OCI-LY7 (cell line): Measurements from ENCODE around the gene DHFR. TPM values are rescaled to one million over a fixed set of nuclear protein-coding genes. Genes with fewer than 3 reads are reported as not detected.
"Not testable (repeated sequence)": the region's sequence is repeated elsewhere in the genome, so short reads cannot be mapped to it uniquely, and the experiment has no call there.

Experiments
- BruUV-seq: library from RNA; stranded (reverse); fragments of 400-500 nt; replicated peaks from 2 replicates; lab custom pipeline; 2021; lab: Mats Ljungman, UMichigan
- CTCF ChIA-PET: fragments of 300-600 bp; sonication (Branson Sonifier 250); formaldehyde crosslinking; loops from one replicate; lab custom pipeline; 2022; ENCODE audit warnings: antibody characterized with exemption; ENCODE audit not compliant: unreplicated experiment; lab: Charles Lee
- POLR2A ChIA-PET: fragments of 300-600 bp; sonication (Branson Sonifier 250); formaldehyde crosslinking; loops from one replicate; lab custom pipeline; 2022; ENCODE audit warnings: antibody characterized with exemption; lab: Charles Lee
- DNase-seq: peaks from one replicate; pipeline ENCODE4 v3.0.0-alpha.2; 2015; ENCODE audit warnings: low spot score
- H2AFZ ChIP-seq: fragments of 200-600 bp; sonication (generic), shearing (Covaris generic); 2 replicates; pipeline ENCODE4 v1.6.1; 2014; ENCODE audit warnings: mild to moderate bottlenecking, antibody characterized with exemption, low read length, moderate library complexity
- H3K27ac ChIP-seq: fragments of 200-600 bp; sonication (generic); 2 replicates; pipeline ENCODE4 v1.5.1; 2014; ENCODE audit warnings: mixed run types, low read depth, mild to moderate bottlenecking, moderate library complexity, low read length, inconsistent platforms; ENCODE audit not compliant: poor library complexity, severe bottlenecking
- H3K36me3 ChIP-seq: fragments of 200-600 bp; sonication (generic); 2 replicates; pipeline ENCODE4 v1.6.1; 2014; ENCODE audit warnings: mild to moderate bottlenecking, antibody characterized with exemption, low read length, moderate library complexity, mixed read lengths; ENCODE audit not compliant: insufficient read depth
- H3K4me1 ChIP-seq: fragments of 200-600 bp; sonication (generic); 2 replicates; pipeline ENCODE4 v1.5.1; 2014; ENCODE audit warnings: mild to moderate bottlenecking, low read length; ENCODE audit not compliant: insufficient read depth, poor library complexity, severe bottlenecking
- H3K4me2 ChIP-seq: fragments of 200-600 bp; sonication (generic); 2 replicates; pipeline ENCODE4 v1.6.1; 2014; ENCODE audit warnings: mild to moderate bottlenecking, low read length
- H3K4me3 ChIP-seq: fragments of 200-600 bp; sonication (generic); 2 replicates; pipeline ENCODE4 v1.5.1; 2014; ENCODE audit warnings: mild to moderate bottlenecking, low read depth, low read length; ENCODE audit not compliant: poor library complexity, severe bottlenecking
- H3K79me2 ChIP-seq: fragments of 200-600 bp; sonication (generic); 2 replicates; pipeline ENCODE4 v1.6.1; 2016; ENCODE audit warnings: low read depth, mild to moderate bottlenecking, low read length, moderate library complexity, mixed read lengths; ENCODE audit not compliant: insufficient read depth
- H3K9me2 ChIP-seq: fragments of 200-600 bp; sonication (generic); 2 replicates; pipeline ENCODE4 v1.6.1; 2016; ENCODE audit warnings: mild to moderate bottlenecking, low read length, mixed read lengths; ENCODE audit not compliant: insufficient read depth
- H3K9me3 ChIP-seq: fragments of 200-600 bp; sonication (generic); 2 replicates; pipeline ENCODE4 v1.6.1; 2014; ENCODE audit warnings: mild to moderate bottlenecking, mixed run types, low read length, mixed read lengths
- H4K20me1 ChIP-seq: fragments of 200-600 bp; sonication (generic); 2 replicates; pipeline ENCODE4 v1.6.1; 2014; ENCODE audit warnings: mild to moderate bottlenecking, antibody characterized with exemption, low read length, moderate library complexity, mixed read lengths; ENCODE audit not compliant: insufficient read depth
- CTCF ChIP-seq: fragments of 200-600 bp; sonication (generic); conservative IDR thresholded peaks from 2 replicates; pipeline ENCODE4 v1.5.1; 2014; ENCODE audit warnings: mild to moderate bottlenecking, antibody characterized with exemption, low read length, moderate library complexity, mixed read lengths
- EZH2phosphoT487 ChIP-seq: fragments of 200-600 bp; sonication (generic); IDR thresholded peaks from 2 replicates; pipeline ENCODE4 v1.6.1; 2018; ENCODE audit warnings: low read depth, borderline replicate concordance, mild to moderate bottlenecking, mixed run types, antibody characterized with exemption, low read length, moderate library complexity, mixed read lengths
- intact Hi-C: fragments of 100-400 bp; cut with micrococcal nuclease; formaldehyde crosslinking; loops from one replicate; pipeline ENCODE4 v1.10.0; 2022; ENCODE audit not compliant: unreplicated experiment
- total RNA-seq, 2 experiments: library from RNA; depleted of rRNA in 1 of 2; stranded (reverse); fragments of >200 nt in 1 of 2; shearing (Covaris generic) in 1 of 2; gene quantifications; 2 replicates each; pipeline ENCODE4 v1.2.3, GENCODE V29; 2014 to 2022

DHFR gene
- total RNA-seq, 2 experiments from 2014 or later, result 115 to 164 TPM

DNA sequence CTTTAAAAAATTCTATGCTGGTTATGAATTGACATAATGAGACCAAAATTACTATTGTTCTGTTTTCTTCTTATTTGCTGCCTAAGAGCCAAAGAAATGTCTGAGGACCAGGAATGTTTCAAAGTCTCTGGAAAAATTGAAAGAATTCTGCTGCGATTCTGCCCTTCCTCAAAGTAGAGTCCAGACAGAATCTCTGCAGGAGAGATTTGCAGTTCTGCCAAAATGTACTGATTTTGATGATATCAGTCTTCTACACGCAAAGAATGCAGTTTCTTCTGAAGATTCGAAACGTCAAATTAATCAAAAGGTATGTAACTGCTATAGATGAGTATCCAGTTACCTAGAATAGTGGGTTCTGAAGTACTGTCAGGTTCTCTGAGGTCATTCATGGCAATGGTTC, 10.3 kb upstream of the DHFR start:
- intact Hi-C loops, result no loop called here
- Histone ChIP-seq H3K9me3 (peaks cover 7% of the 10 kb centered on the region; the same call in 1 of the 2 replicates), H3K4me3 (no peak overlapping the region), H3K36me3 (peaks cover 98% of the 10 kb centered on the region), H3K4me2 (no peak overlapping the region), H2AFZ (no peak overlapping the region), H3K27ac (no peak overlapping the region), H3K4me1 (no peaks in the 10 kb centered on the region), H3K9me2 (no peaks in the 10 kb centered on the region), H4K20me1 (no peaks in the 10 kb centered on the region), H3K79me2 (peaks cover 13% of the 10 kb centered on the region; the same call in 1 of the 2 replicates)
- no peak for DNase-seq
- ChIA-PET CTCF (no interaction called here), POLR2A (interaction anchor here (1.3 to 1.6 kb wide), 2 partner anchors 9 to 12 kb away, joined by 4 to 9 read pairs; no protein-coding TSS in a partner anchor)
- TF ChIP-seq CTCF (no peak), EZH2phosphoT487 (no peak)
- no TSS peak for BruUV-seq

DNA sequence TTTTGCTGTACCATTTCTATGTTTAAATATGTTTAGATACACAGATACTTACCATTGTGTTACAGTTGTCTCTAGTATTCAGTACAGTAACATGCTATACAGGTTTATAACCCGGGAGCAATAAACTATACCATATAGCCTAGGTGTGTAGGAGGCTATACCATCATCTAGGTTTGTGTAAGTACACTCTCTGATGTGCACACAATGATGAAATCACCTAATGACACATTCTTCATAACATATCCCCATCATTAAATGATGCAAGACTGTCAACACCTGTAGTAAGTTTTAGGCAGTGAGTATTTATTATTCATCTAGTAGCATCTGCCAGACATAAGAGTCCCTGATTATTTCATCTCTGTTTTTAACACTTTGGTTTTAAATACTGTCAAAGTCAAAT, 7.3 kb upstream of the DHFR start:
- TF ChIP-seq CTCF, result no peak
- TF ChIP-seq EZH2phosphoT487, result no peak
- Histone ChIP-seq H3K4me3 (no peak overlapping the region), H3K79me2 (peaks cover 19% of the 10 kb centered on the region; the same call in 1 of the 2 replicates), H3K4me2 (no peak overlapping the region), H3K27ac (no peak overlapping the region), H3K36me3 (peaks cover 99% of the 10 kb centered on the region), H3K9me3 (peaks cover 16% of the 10 kb centered on the region; the same call in 1 of the 2 replicates), H3K4me1 (no peaks in the 10 kb centered on the region), H2AFZ (no peak overlapping the region), H3K9me2 (no peaks in the 10 kb centered on the region), H4K20me1 (no peaks in the 10 kb centered on the region)
- ChIA-PET CTCF (no interaction called here), POLR2A (no interaction called here)
- intact Hi-C loops, result no loop called here
- no TSS peak for BruUV-seq
- no peak for DNase-seq

DNA sequence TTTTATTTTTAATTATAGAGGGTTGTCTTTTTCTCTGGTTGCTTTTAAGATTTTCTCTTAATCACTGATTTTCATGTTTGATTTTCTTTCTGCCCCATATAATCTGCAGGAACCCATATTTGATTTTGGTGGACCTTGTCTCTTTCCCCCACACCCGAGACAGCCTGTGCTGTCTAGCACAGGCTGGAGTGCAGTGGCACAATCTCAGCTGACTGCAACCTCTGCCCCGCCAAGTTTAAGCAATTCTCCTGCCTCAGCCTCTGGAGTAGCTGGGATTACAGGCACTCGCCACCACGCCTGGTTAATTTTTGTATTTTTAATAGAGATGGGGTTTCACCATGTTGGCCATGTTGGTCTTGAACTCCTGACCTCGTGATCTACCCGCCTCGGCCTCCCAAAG, 5.9 kb upstream of the DHFR start:
- peaks cover 31% of the 10 kb centered on the region for H3K79me2 ChIP-seq
- H2AFZ ChIP-seq, H3K4me2 ChIP-seq, H3K9me2 ChIP-seq, H3K4me3 ChIP-seq, H4K20me1 ChIP-seq, BruUV-seq, CTCF ChIA-PET, intact Hi-C loops, H3K27ac ChIP-seq, DNase-seq: not testable (repeated sequence)
- POLR2A ChIA-PET, result interaction anchor here (0.5 to 0.7 kb wide), 2 partner anchors 18 to 306 kb away, joined by 4 to 5 read pairs; no protein-coding TSS in a partner anchor
- H3K4me1 ChIP-seq, result peaks cover 11% of the 10 kb centered on the region
- H3K36me3 ChIP-seq, result peaks cover 94% of the 10 kb centered on the region
- peaks cover 16% of the 10 kb centered on the region; the same call in 1 of the 2 replicates for H3K9me3 ChIP-seq
